Trophoblast cell (in vitro differentiated cells and primary cell): ENCODE measurements around the gene IFNLR1.

Experiments
- DNase-seq, 2 donors: peaks; one replicate each; pipeline ENCODE4 v3.0.0-alpha.2; 2016
- H2AFZ ChIP-seq: 2 replicates; pipeline ENCODE4 v1.6.1; 2013; ENCODE audit warnings: low read length, moderate library complexity, mild to moderate bottlenecking; ENCODE audit not compliant: insufficient read depth, poor library complexity
- H2AK5ac ChIP-seq: 2 replicates; pipeline ENCODE4 v1.6.1; 2013; ENCODE audit warnings: mild to moderate bottlenecking, low read length
- H2BK120ac ChIP-seq: 2 replicates; pipeline ENCODE4 v1.6.1; 2013; ENCODE audit warnings: low read length, mild to moderate bottlenecking, moderate library complexity; ENCODE audit not compliant: insufficient read depth, poor library complexity
- H2BK12ac ChIP-seq: 2 replicates; pipeline ENCODE4 v1.6.1; 2013; ENCODE audit warnings: mild to moderate bottlenecking, low read length, moderate library complexity
- H2BK5ac ChIP-seq: 2 replicates; pipeline ENCODE4 v1.6.1; 2013; ENCODE audit warnings: low read length, low read depth, moderate library complexity, mild to moderate bottlenecking; ENCODE audit not compliant: poor library complexity
- H3K14ac ChIP-seq: 2 replicates; pipeline ENCODE4 v1.6.1; 2013; ENCODE audit warnings: mild to moderate bottlenecking, low read length
- H3K18ac ChIP-seq: 2 replicates; pipeline ENCODE4 v1.6.1; 2013; ENCODE audit warnings: mild to moderate bottlenecking, low read length
- H3K23ac ChIP-seq: 2 replicates; pipeline ENCODE4 v1.6.1; 2013; ENCODE audit warnings: low read length
- H3K27ac ChIP-seq: 2 replicates; pipeline ENCODE4 v1.5.1; 2013; ENCODE audit warnings: low read depth, mild to moderate bottlenecking, inconsistent platforms, low read length, moderate library complexity
- H3K27me3 ChIP-seq: 2 replicates; pipeline ENCODE4 v1.6.1; 2013; ENCODE audit warnings: inconsistent platforms, mild to moderate bottlenecking, low read length, moderate library complexity; ENCODE audit not compliant: insufficient read depth
- H3K36me3 ChIP-seq, 2 experiments: 1 replicate in 1 of 2; 2 replicates in 1 of 2; pipeline ENCODE4 v1.6.1; 2013; ENCODE audit warnings: low read length in 2 of 2, mild to moderate bottlenecking in 2 of 2, moderate library complexity in 1 of 2; ENCODE audit not compliant: insufficient read depth in 2 of 2, control insufficient read depth in 1 of 2
- H3K4ac ChIP-seq: 2 replicates; pipeline ENCODE4 v1.6.1; 2013; ENCODE audit warnings: low read depth, mild to moderate bottlenecking, low read length, moderate library complexity
- H3K4me1 ChIP-seq, 2 experiments: 1 replicate in 1 of 2; 2 replicates in 1 of 2; pipeline ENCODE4 v1.6.1; 2013; ENCODE audit warnings: low read length in 2 of 2, mild to moderate bottlenecking in 2 of 2, moderate library complexity in 1 of 2; ENCODE audit not compliant: insufficient read depth in 2 of 2, control insufficient read depth in 1 of 2
- H3K4me2 ChIP-seq: 2 replicates; pipeline ENCODE4 v1.6.1; 2013; ENCODE audit warnings: inconsistent platforms, mild to moderate bottlenecking, low read length, moderate library complexity
- H3K4me3 ChIP-seq: 2 replicates; pipeline ENCODE4 v1.5.1; 2013; ENCODE audit warnings: mild to moderate bottlenecking, low read depth, low read length, inconsistent platforms
- H3K79me1 ChIP-seq: one replicate; pipeline ENCODE4 v1.6.1; 2013; ENCODE audit warnings: low read length
- H3K79me2 ChIP-seq: 2 replicates; pipeline ENCODE4 v1.6.1; 2013; ENCODE audit warnings: low read length, mild to moderate bottlenecking; ENCODE audit not compliant: control insufficient read depth, insufficient read depth, poor library complexity
- H3K9ac ChIP-seq: 2 replicates; pipeline ENCODE4 v1.6.1; 2013; ENCODE audit warnings: mild to moderate bottlenecking, low read length
- H3K9me3 ChIP-seq: 2 replicates; pipeline ENCODE4 v1.6.1; 2013; ENCODE audit warnings: low read depth, mild to moderate bottlenecking, control low read depth, inconsistent platforms, low read length; ENCODE audit not compliant: insufficient read depth
- H4K12ac ChIP-seq: 2 replicates; pipeline ENCODE4 v1.6.1; 2013; ENCODE audit warnings: low read depth, mild to moderate bottlenecking, low read length, moderate library complexity
- H4K8ac ChIP-seq: 2 replicates; pipeline ENCODE4 v1.6.1; 2013; ENCODE audit warnings: low read depth, mild to moderate bottlenecking, low read length, moderate library complexity
- H4K91ac ChIP-seq: one replicate; pipeline ENCODE4 v1.6.1; 2013; ENCODE audit warnings: low read depth, mild to moderate bottlenecking, low read length, moderate library complexity
- WGBS: extraction: QIAGEN DNeasy Blood & Tissue Kit; methylation state at CpG from one replicate; pipeline ENCODE4 v1.1.7; 2013; ENCODE audit warnings: missing lambda C conversion rate; ENCODE audit not compliant: insufficient read length, insufficient coverage; ENCODE audit errors: extremely low coverage; 5-methylcytosine and 5-hydroxymethylcytosine counted together

The IFNLR1 gene

GRCh38 chr1:24150234-24151174 lies 36.6 kb downstream of the IFNLR1 start:
- Histone ChIP-seq H3K23ac (peak overlapping the region; percentile 66), H3K4me2 (peak overlapping the region; percentile 80), H2BK12ac (peak overlapping the region; percentile 80), H3K4ac (no peak overlapping the region), H3K9ac (peak overlapping the region; percentile 85), H3K4me3 (no peak overlapping the region), H3K18ac (peak overlapping the region; percentile 56), H2BK5ac (peak overlapping the region; percentile 70), H4K12ac (peak overlapping the region; percentile 59), H3K27me3 (no peaks in the 10 kb centered on the region), H3K79me2 (peaks cover 3% of the 10 kb centered on the region), H4K8ac (peak overlapping the region; percentile 64), H2AFZ (no peak overlapping the region), H2BK120ac (peak overlapping the region; percentile 22), H3K14ac (peak overlapping the region; percentile 73), H3K4me1 (peaks cover 7 to 18% of the 10 kb centered on the region in 2 experiments), H3K27ac (peak overlapping the region; percentile 88), H3K9me3 (no peaks in the 10 kb centered on the region), H2AK5ac (peak overlapping the region; percentile 77), H4K91ac (peak overlapping the region; percentile 63), H3K79me1 (peaks cover 10% of the 10 kb centered on the region), H3K36me3 (no peaks in the 10 kb centered on the region)
- WGBS = 100% methylated on average over 1 of the region's 36 CpGs
- DNase-seq = peak; percentile 87 to 94

GRCh38 chr1:24149866-24150233 lies 37.2 kb downstream of the IFNLR1 start:
- Histone ChIP-seq H3K27ac (no peak overlapping the region), H3K4me1 (peaks cover 7 to 18% of the 10 kb centered on the region in 2 experiments), H3K9me3 (no peaks in the 10 kb centered on the region), H2BK120ac (no peak overlapping the region), H3K18ac (peak overlapping the region; percentile 56), H3K79me1 (peaks cover 10% of the 10 kb centered on the region), H3K4me3 (no peak overlapping the region), H3K27me3 (no peaks in the 10 kb centered on the region), H4K8ac (peak overlapping the region; percentile 5), H2AK5ac (peak overlapping the region; percentile 77), H2BK5ac (no peak overlapping the region), H4K12ac (peak overlapping the region; percentile 59), H3K14ac (peak overlapping the region; percentile 73), H3K79me2 (peaks cover 3% of the 10 kb centered on the region), H2AFZ (no peak overlapping the region), H4K91ac (peak overlapping the region; percentile 63), H3K9ac (peak overlapping the region; percentile 38), H2BK12ac (no peak overlapping the region), H3K36me3 (no peaks in the 10 kb centered on the region), H3K4ac (no peak overlapping the region), H3K23ac (no peak overlapping the region), H3K4me2 (peak overlapping the region; percentile 59)
- WGBS = no CpG with 5 or more reads among the region's 5 CpGs
- DNase-seq = peak; percentile 71 to 81

- H2BK120ac ChIP-seq = no peak overlapping the region
- H3K9ac ChIP-seq = no peak overlapping the region
- no peak overlapping the region for H4K91ac ChIP-seq
- no peaks in the 10 kb centered on the region for H3K27me3 ChIP-seq
- peaks cover 10% of the 10 kb centered on the region for H3K79me1 ChIP-seq
- no peak overlapping the region for H3K23ac ChIP-seq
- no peak overlapping the region for H2AFZ ChIP-seq
- no peaks in the 10 kb centered on the region for H3K36me3 ChIP-seq
- no peaks in the 10 kb centered on the region for H3K9me3 ChIP-seq
- H3K14ac ChIP-seq = no peak overlapping the region
- no peak overlapping the region for H3K4me3 ChIP-seq
- H2BK12ac ChIP-seq = no peak overlapping the region
- H3K4ac ChIP-seq = no peak overlapping the region
- peaks cover 7 to 13% of the 10 kb centered on the region in 2 experiments for H3K4me1 ChIP-seq
- DNase-seq = no peak
- no peak overlapping the region for H3K4me2 ChIP-seq
- no peak overlapping the region for H3K27ac ChIP-seq
- H3K79me2 ChIP-seq = peaks cover 3% of the 10 kb centered on the region
- H3K18ac ChIP-seq = no peak overlapping the region
- WGBS = no CpG with 5 or more reads among the region's 6 CpGs
- no peak overlapping the region for H4K8ac ChIP-seq
- no peak overlapping the region for H2BK5ac ChIP-seq
- H2AK5ac ChIP-seq = no peak overlapping the region
- no peak overlapping the region for H4K12ac ChIP-seq
Measured at GRCh38 chr1:24147816-24148215, 39.3 kb downstream of the IFNLR1 start.

- H2BK120ac ChIP-seq = no peak overlapping the region
- H3K79me1 ChIP-seq = peaks cover 10% of the 10 kb centered on the region
- no peak overlapping the region for H4K8ac ChIP-seq
- H2BK5ac ChIP-seq = no peak overlapping the region
- no peak for DNase-seq
- no peak overlapping the region for H3K14ac ChIP-seq
- H3K18ac ChIP-seq = no peak overlapping the region
- H3K27me3 ChIP-seq = no peaks in the 10 kb centered on the region
- no peak overlapping the region for H3K4me2 ChIP-seq
- peaks cover 7 to 9% of the 10 kb centered on the region in 2 experiments for H3K4me1 ChIP-seq
- H3K9me3 ChIP-seq = no peaks in the 10 kb centered on the region
- H4K91ac ChIP-seq = no peak overlapping the region
- no peak overlapping the region for H2AFZ ChIP-seq
- H3K36me3 ChIP-seq = no peaks in the 10 kb centered on the region
- no peak overlapping the region for H3K23ac ChIP-seq
- no peak overlapping the region for H3K27ac ChIP-seq
- H3K79me2 ChIP-seq = peaks cover 3% of the 10 kb centered on the region
- H2AK5ac ChIP-seq = no peak overlapping the region
- H2BK12ac ChIP-seq = no peak overlapping the region
- no peak overlapping the region for H3K4me3 ChIP-seq
- H3K9ac ChIP-seq = no peak overlapping the region
- no CpG with 5 or more reads among the region's 9 CpGs for WGBS
- no peak overlapping the region for H3K4ac ChIP-seq
- H4K12ac ChIP-seq = no peak overlapping the region
Measured at GRCh38 chr1:24147194-24147593, 39.9 kb downstream of the IFNLR1 start.
